Measurements from ENCODE around the gene SPTBN1.
"Not testable (repeated sequence)": the region's sequence is repeated elsewhere in the genome, so short reads cannot be mapped to it uniquely, and the experiment has no call there.

Gene SPTBN1

DNA sequence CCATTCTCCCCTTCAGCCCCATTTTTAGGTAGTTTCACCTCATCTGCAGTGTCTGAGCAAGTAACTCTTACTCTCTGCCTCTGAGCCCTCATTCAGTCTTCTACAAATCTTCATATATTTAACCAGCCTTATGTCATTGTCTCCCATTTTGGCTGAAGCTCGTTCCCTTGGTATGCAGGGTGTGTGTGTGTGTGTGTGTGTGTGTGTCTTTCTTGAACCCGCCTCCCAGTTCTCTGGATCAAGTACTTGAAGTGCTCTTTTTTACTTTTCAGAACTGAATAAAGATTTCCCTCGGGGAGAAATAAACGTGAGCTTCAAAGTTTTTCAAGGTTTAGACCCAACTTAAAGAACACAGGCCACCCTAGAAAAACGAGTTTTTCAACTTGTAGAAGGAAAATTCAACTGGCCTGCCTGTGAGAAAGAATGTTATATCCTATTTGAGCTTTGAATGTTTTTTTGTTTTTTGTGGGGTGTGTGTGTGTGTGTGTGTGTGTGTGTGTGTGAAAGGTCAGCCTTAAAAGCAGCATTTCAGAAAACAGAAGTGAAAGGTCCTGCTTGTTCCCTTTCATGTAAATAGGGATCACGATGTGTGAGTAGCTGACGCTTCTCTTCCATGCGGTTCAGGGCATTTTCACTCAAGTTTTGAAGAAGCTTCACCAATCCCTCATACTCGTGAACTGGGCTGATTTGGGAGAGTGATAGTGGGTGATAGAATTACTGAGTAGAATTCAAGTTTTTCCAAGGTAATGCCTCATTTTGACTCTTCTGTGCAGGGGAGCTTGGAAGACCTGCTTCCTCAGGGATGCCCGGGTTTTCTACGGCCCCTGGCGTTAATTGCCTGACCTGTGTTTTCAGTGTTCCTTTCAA, 216.7 kb downstream of the SPTBN1 start:
- no peak for DNase-seq (ENCODE audit: low read depth in 2 of 2)

DNA sequence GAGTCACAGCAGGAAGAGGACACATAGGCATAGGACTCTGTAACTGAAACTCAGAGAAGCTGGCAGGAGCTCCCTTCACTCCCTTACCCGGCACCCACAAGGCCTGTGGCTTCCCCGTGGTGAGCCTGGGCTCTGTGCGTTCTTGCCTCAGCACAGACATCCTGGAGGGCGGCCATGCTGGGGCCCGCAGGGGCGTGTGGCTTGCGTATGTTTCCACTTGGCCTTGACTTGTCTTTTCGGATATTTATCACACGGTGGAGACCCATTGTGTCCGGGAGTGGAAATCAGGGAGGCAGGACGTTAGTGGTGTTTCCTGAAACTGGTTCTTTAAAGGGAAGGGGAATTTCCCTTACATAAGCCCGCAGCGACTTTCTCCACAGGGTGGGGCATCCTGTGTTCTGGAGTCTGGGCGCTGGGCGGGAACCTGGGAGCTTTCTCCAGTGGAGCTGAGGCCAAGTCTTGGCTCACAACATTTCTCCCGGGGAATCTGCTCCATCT, 217.4 kb downstream of the SPTBN1 start:
- DNase-seq (ENCODE audit: low read depth in 2 of 2): no peak

- no peak for DNase-seq (ENCODE audit: low read depth in 2 of 2)
These were observed 219.2 kb downstream of the SPTBN1 start for GRCh38 chr2:54675281-54675680.

GRCh38 chr2:54675738-54676137, 219.6 kb downstream of the SPTBN1 start:
- DNase-seq (ENCODE audit: low read depth in 2 of 2): no peak

DNA sequence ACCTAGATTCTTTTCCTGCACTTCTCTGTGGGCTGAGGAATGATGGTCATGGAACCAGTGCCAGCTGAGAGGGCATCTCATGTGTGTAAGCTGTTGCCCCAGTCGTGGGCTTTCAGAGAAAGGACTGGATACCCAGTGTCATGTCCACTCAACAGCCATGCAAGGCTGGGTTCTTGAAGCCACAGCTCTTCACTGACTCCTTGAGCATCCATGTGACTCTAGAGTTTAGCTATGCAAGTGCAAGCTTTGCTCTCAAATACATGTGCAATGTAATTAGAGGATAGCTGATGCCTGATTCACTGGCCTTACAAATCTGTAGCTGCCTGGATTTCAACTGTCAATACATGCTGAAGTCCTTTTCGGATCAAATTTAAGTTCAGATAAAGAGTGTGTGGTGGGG, 220.5 kb downstream of the SPTBN1 start:
- no peak for DNase-seq (ENCODE audit: low read depth in 2 of 2)

DNA sequence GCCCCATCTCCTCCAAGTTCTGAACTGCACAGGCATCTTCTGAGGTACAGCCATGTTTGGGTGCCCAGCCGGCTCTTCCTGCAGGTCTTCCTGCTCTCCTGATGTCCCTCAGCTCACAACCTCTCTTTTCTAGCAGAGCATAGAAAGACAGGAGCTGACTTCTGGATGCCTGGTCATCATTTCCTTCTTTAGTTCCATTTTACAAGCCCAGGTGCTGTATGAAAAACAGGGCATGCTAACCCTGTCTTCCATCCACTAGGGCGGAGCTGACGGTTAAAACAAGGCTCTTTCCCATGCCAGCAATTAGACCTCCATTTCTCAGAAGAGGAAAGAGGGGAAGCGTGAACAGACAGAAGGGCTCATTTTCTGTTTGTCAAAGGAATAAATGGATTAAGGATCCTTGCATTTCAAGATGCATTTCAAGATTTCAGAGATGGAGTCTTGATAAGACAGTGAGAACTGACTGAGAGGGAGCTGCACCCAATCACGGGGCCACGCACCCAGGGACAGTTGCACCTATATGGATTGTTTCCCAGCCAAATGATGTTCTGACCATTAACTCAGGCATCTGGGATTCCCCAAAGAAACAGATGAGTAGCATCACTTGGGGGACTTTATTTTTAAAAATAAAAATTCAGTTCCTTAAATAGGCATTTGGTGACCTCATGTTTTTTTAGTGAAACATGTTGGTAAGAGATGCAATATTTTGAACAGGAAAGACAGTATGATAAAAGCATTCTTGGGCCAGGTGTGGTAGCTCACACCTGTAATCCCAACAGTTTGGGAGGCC, 221.5 kb downstream of the SPTBN1 start:
- no peak for DNase-seq (ENCODE audit: low read depth in 2 of 2)

GRCh38 chr2:54678719-54679118, 222.6 kb downstream of the SPTBN1 start:
- no peak for DNase-seq (ENCODE audit: low read depth in 2 of 2)

DNA sequence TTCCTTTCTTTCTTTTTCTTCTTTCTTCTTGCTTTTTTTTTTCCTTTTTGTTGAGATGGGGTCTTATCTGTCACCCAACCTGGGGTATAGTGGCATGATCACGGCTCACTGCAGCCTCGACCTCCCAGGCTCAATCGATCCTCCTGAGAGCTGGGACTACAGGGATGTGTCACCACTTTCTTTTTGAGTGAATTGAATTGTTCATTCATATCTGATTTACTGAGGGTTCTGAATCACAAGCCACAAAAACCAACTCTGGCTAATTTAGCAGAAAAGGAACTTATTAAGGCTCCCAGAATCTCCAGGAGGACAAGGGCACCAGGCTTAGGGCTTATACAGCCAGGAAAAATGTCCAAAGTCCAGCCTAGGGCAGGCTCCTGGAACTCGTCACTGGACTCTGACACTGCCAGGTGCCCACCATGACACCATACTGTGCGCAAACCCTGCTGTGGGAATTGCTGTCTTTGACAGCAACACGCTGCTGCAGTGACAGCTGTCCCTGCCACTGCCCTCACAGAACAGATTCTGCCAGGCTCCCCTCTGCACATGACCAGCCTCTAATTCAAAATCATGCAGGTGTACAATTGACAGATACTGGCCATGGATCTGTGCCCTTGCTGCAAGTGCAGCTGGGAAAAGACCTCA, 224.4 kb downstream of the SPTBN1 start:
- DNase-seq (ENCODE audit: low read depth in 2 of 2): no peak

GRCh38 chr2:54681416-54681815, 225.3 kb downstream of the SPTBN1 start:
- no peak for DNase-seq (ENCODE audit: low read depth in 2 of 2)

DNA sequence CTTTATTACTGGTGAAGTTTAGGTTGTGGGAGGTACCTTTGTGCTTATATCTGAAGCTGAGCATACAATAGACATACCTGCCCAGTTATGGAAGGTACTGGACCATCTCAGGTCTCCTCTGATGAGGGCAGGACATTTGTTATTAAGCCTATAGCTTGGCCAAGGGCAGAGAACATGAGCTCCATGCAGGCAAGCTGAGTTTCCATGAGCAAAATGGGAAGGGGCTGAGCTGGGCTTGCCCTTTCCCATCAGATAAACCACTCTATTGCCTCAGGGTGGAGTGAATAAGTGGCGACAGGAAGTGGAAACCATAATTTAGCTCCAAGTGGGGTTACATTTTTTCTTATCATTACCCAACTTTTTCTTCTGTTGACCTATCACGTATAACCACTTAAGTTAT, 227.5 kb downstream of the SPTBN1 start:
- no peak for DNase-seq (ENCODE audit: low read depth in 2 of 2)

DNA sequence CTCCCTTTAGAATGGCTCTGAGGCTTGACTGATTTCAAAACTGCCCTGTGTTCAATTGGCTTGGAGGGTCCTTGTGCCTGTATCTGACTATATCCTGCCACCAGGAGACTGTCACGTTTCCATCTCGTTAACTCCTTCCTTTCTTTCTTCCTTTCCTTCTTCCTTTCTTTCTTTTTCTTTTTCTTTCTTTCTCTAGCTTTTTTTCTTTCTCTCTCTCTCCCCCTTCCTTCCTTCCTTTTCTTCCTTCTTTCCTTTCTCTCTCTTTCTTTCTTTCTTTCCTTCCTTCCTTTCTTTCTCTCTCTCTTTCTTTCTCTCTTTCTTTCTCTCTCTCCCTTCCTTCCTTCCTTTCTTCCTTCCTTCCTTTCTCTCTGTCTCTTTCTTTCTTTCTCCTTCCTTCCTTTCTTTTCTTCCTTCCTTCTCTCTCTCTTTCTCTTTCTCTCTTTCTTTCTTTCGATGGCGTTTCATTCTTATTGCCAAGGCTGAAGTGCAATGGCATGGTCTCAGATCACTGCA, 229.2 kb downstream of the SPTBN1 start:
- no peak for DNase-seq (ENCODE audit: low read depth in 2 of 2)

- no peak for DNase-seq (ENCODE audit: low read depth in 2 of 2)
These were observed 231.5 kb downstream of the SPTBN1 start for GRCh38 chr2:54687595-54688152.

- DNase-seq (ENCODE audit: low read depth in 2 of 2): no peak
These were observed 235.5 kb downstream of the SPTBN1 start for GRCh38 chr2:54691445-54692135.

- no peak for DNase-seq (ENCODE audit: low read depth in 2 of 2)
These were observed 236.4 kb downstream of the SPTBN1 start for GRCh38 chr2:54692556-54692955.

DNA sequence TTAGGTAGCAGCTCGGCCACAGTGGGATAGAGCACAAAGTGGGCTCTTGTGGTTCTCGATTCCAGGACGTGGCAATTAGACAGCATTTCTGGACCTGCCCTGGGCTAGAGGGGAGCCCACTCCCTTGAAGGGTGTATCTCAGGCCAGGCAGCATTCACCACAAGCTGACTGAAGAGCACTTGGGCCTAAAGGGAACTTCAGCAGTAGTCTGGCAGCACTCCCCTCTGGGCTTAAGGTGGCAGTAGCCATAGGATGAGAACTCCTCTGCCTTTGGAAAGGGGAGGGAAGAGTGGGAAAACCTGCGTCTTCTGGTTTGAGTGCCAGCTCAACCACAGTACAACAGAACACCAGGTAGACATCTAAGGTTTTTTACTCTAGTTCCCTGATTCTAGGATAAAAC, 239.3 kb downstream of the SPTBN1 start:
- DNase-seq (ENCODE audit: low read depth in 2 of 2): no peak

DNA sequence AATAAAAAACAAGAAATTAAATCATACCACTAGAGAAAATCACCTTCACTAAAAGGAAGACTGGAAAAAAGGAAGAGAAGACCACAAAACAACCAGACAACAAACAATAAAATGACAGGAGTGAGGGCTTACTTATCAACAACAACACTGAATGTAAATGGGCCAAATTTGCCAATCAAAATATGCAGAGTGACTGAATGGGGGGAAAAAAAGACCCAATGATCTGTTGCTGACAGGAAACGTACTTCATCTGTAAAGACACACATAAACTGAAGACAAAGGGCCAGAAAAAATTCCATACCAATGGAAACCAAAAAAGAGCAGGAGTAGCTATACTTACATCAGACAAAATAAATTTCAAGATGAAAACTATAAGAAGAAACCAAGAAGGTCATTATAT, 241.8 kb downstream of the SPTBN1 start:
- DNase-seq (ENCODE audit: low read depth in 2 of 2): no peak

- DNase-seq (ENCODE audit: low read depth in 2 of 2): not testable (repeated sequence)
These were observed 242.8 kb downstream of the SPTBN1 start for GRCh38 chr2:54698926-54699325.

GRCh38 chr2:54699665-54700064, 243.5 kb downstream of the SPTBN1 start:
- no peak for DNase-seq (ENCODE audit: low read depth in 2 of 2)

DNA sequence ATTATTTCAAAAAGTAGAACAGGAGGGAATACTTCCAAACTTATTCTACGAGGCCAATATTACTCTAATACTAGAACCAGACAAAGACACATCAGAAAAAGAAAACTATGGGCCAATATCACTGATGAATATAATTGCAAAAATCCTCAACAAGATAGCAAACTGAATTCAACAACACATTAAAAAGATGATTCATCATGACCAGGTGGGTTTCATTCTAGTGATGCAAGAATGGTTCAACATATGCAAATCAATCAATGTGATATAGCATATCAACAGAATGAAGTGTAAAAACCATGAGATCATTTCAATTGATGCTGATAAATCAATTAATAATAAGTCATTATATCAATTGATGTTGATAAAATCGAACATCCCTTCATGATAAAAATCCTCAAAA, 244.9 kb downstream of the SPTBN1 start:
- DNase-seq (ENCODE audit: low read depth in 2 of 2): no peak

GRCh38 chr2:54704238-54704637, 248.1 kb downstream of the SPTBN1 start:
- no peak for DNase-seq (ENCODE audit: low read depth in 2 of 2)
